HG02981 (cell line): Measurements from ENCODE around the gene CD79A.

Source experiments
- ATAC-seq: cut with Tn5 transposase; IDR thresholded peaks from one replicate; pipeline ENCODE4 v1.9.1; 2021; ENCODE audit warnings: mild to moderate bottlenecking, moderate library complexity; ENCODE audit not compliant: unreplicated experiment

Gene CD79A

GRCh38 chr19:41929536-41930071, 52.5 kb downstream of the CD79A start:
- ATAC-seq = no peak

GRCh38 chr19:41930322-41930722, 53.2 kb downstream of the CD79A start:
- no peak for ATAC-seq
